ENCODE data around the gene TMC1.

Gene TMC1

GRCh38 chr9:72758944-72759343, 237.5 kb downstream of the TMC1 start:
- no peak for DNase-seq (ENCODE audit: low spot score)
- in situ Hi-C loops (cut with MboI; ENCODE audit: low sequenced_read_pairs, unreplicated experiment), result no loop called here
- no peak for TF ChIP-seq CTCF (IDR thresholded peaks at IDR 0.05; ENCODE audit: borderline replicate concordance, control extremely low read depth, extremely low read depth, insufficient read depth, missing control alignments)

DNA sequence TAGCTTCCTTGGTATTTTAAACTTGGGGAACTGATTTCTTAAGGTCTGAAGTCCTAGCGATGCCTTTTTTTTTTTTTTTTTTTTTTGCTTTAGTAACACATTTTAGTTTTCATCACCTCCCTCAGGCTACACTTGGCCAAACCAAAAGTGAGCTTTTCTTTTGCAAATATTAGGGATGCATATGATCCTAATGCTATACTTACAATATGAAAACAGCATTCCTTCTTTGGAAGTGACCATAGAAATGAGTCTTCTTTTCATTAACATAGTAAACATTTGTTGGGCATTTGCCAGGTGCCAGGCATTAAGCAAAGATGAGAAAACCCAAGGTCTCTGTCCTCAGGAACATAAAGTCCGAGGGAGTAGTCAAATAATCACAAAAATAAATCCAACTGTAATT, 241.6 kb downstream of the TMC1 start:
- no peak for DNase-seq (ENCODE audit: low spot score)
- in situ Hi-C loops (cut with MboI; ENCODE audit: low sequenced_read_pairs, unreplicated experiment), result no loop called here
- no peak for TF ChIP-seq CTCF (IDR thresholded peaks at IDR 0.05; ENCODE audit: borderline replicate concordance, control extremely low read depth, extremely low read depth, insufficient read depth, missing control alignments)

- no peak for DNase-seq (ENCODE audit: low spot score)
- TF ChIP-seq CTCF (IDR thresholded peaks at IDR 0.05; ENCODE audit: borderline replicate concordance, control extremely low read depth, extremely low read depth, insufficient read depth, missing control alignments), result no peak
- in situ Hi-C loops (cut with MboI; ENCODE audit: low sequenced_read_pairs, unreplicated experiment), result no loop called here
Measured at GRCh38 chr9:72769546-72769945, 248.1 kb downstream of the TMC1 start.

DNA sequence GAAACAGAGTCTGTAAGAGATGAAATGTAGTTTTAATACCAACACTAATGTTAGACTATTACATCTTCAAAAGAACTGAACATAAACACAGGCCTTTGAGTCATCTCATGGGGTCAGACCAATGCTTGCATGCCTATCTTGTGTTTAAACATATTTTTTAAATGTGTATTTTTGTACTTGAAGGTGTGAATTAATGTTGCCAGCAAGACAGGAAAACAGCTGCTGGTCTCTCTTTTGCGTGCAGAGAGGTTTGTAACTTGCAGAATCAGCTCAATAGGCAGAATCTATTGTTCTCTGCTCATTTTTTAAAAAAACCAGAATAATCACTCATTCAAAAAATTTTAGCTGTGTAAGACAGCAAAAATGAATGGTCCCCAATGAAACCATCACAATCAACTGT, 251.3 kb downstream of the TMC1 start:
- in situ Hi-C loops (cut with MboI; ENCODE audit: low sequenced_read_pairs, unreplicated experiment), result no loop called here
- no peak for DNase-seq (ENCODE audit: low spot score)

GRCh38 chr9:72773570-72773969, 252.2 kb downstream of the TMC1 start:
- in situ Hi-C loops (cut with MboI; ENCODE audit: low sequenced_read_pairs, unreplicated experiment), result no loop called here
- TF ChIP-seq CTCF (IDR thresholded peaks at IDR 0.05; ENCODE audit: borderline replicate concordance, control extremely low read depth, extremely low read depth, insufficient read depth, missing control alignments), result no peak
- DNase-seq (ENCODE audit: low spot score), result no peak

More for the DNA sequence above, 251.3 kb downstream of the TMC1 start:
- TF ChIP-seq CTCF (IDR thresholded peaks at IDR 0.05; ENCODE audit: borderline replicate concordance, control extremely low read depth, extremely low read depth, insufficient read depth, missing control alignments), result no peak

- no peak for DNase-seq (ENCODE audit: low spot score)
- no peak for TF ChIP-seq CTCF (IDR thresholded peaks at IDR 0.05; ENCODE audit: borderline replicate concordance, control extremely low read depth, extremely low read depth, insufficient read depth, missing control alignments)
- in situ Hi-C loops (cut with MboI; ENCODE audit: low sequenced_read_pairs, unreplicated experiment), result no loop called here
Measured at GRCh38 chr9:72775570-72775969, 254.2 kb downstream of the TMC1 start.

DNA sequence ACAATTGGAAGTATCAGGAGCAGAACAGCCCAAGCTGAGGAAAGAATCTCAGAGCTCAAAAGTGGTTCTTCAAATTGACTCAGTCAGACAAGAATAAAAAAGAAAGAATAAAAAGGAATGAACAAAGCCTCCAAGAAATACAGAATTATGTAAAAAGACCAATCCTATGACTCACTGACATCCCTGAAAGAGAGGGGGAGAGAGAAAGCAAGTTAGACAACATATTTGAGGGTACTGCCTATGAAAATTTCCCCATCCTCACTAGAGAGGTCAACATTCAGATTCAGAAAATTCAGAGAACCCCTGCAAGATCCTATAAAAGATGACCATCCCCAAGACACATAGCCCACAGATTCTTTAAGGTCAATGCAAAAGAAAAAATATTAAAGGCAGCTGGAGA, 258.2 kb downstream of the TMC1 start:
- DNase-seq (ENCODE audit: low spot score), result no peak
- no peak for TF ChIP-seq CTCF (IDR thresholded peaks at IDR 0.05; ENCODE audit: borderline replicate concordance, control extremely low read depth, extremely low read depth, insufficient read depth, missing control alignments)

More for the DNA sequence above, 258.2 kb downstream of the TMC1 start:
- in situ Hi-C loops (cut with MboI; ENCODE audit: low sequenced_read_pairs, unreplicated experiment), result no loop called here

All from GM13976 (cell line).